HCT116 (cell line): Measurements from ENCODE around the gene GTF2H3. TPM values are rescaled to one million over a fixed set of nuclear protein-coding genes. Genes with fewer than 3 reads are reported as not detected.

Experiments
- ATAC-seq: fragments of 200-7000 bp; cut with Tn5 transposase; 2 replicates; pipeline ENCODE4 v1.9.1; 2020; ENCODE audit warnings: mild to moderate bottlenecking, moderate library complexity
- BruUV-seq: library from RNA; stranded (reverse); fragments of 400-500 nt; replicated peaks from 2 replicates; lab custom pipeline; 2021; lab: Mats Ljungman, UMichigan
- CTCF ChIA-PET: fragments of 300-600 bp; sonication (Branson Sonifier 250); formaldehyde crosslinking; loops from one replicate; lab custom pipeline; 2021; ENCODE audit warnings: antibody characterized with exemption; lab: Charles Lee
- POLR2A ChIA-PET: fragments of 300-600, 350-600 bp; sonication (Branson Sonifier 250); formaldehyde crosslinking; loops from one replicate; lab custom pipeline; 2021; ENCODE audit warnings: antibody characterized with exemption; lab: Charles Lee
- RAD21 ChIA-PET, 2 experiments: fragments of 300-600 bp; sonication (Branson Sonifier 250); formaldehyde crosslinking; loops; one replicate each; lab custom pipeline; 2023; ENCODE audit warnings: low total read pairs in 2 of 2; ENCODE audit not compliant: uncharacterized antibody in 2 of 2, unreplicated experiment in 2 of 2, low non-redundant PET in 1 of 2; lab: Charles Lee
- DNase-seq: peaks from one replicate; pipeline ENCODE4 v3.0.0-alpha.2; 2010; ENCODE audit warnings: low read depth, low spot score
- H2AFZ ChIP-seq: fragments of 200-600 bp; shearing (Covaris generic), sonication (generic); 2 replicates; pipeline ENCODE4 v1.6.1; 2017; ENCODE audit warnings: low read depth, mixed run types, mixed read lengths, antibody characterized with exemption, low read length; ENCODE audit not compliant: poor library complexity, severe bottlenecking
- H3K27ac ChIP-seq: 2 replicates; pipeline ENCODE4 v1.5.1; 2012; ENCODE audit warnings: low read depth, low read length
- H3K27me3 ChIP-seq: fragments of 200-600 bp; sonication (generic); 2 replicates; pipeline ENCODE4 v1.6.1; 2016; ENCODE audit warnings: mixed run types, low read length, mixed read lengths; ENCODE audit not compliant: insufficient read depth
- H3K36me3 ChIP-seq, 2 experiments: fragments of 200-500 bp in 1 of 2; fragments of 200-600 bp in 1 of 2; sonication (Bioruptor generic) in 1 of 2; sonication (generic) in 1 of 2; 2 replicates each; pipeline versions ENCODE4 v1.5.1 to v1.6.1; 2014 to 2016; ENCODE audit warnings: low read length in 2 of 2, inconsistent platforms in 1 of 2, mixed read lengths in 1 of 2, mixed run types in 1 of 2; ENCODE audit not compliant: insufficient read depth in 2 of 2, control insufficient read depth in 1 of 2
- H3K4me1 ChIP-seq, 2 experiments: fragments of 200-600 bp in 1 of 2; sonication (generic) in 1 of 2; 2 replicates each; pipeline versions ENCODE4 v1.5.1 to v1.6.1; 2012 to 2017; ENCODE audit warnings: low read length in 2 of 2, inconsistent platforms in 1 of 2, mild to moderate bottlenecking in 1 of 2, mixed read lengths in 1 of 2, mixed run types in 1 of 2, moderate library complexity in 1 of 2; ENCODE audit not compliant: insufficient read depth in 2 of 2, control insufficient read depth in 1 of 2
- H3K4me2 ChIP-seq: fragments of 200-600 bp; sonication (generic); 2 replicates; pipeline ENCODE4 v1.6.1; 2017; ENCODE audit warnings: mixed run types, low read length, mixed read lengths
- H3K4me3 ChIP-seq, 2 experiments: fragments of 200-600 bp in 1 of 2; sonication (generic) in 1 of 2; replicated peaks in 1 of 2; 2 replicates each; pipeline ENCODE4 v1.5.1; 2011 to 2016; ENCODE audit warnings: low read length in 2 of 2, control low read depth in 1 of 2, low read depth in 1 of 2, mild to moderate bottlenecking in 1 of 2, mixed read lengths in 1 of 2, mixed run types in 1 of 2
- H3K79me2 ChIP-seq: fragments of 200-600 bp; sonication (generic); 2 replicates; pipeline ENCODE4 v1.6.1; 2017; ENCODE audit warnings: mild to moderate bottlenecking, mixed run types, low read length, moderate library complexity, mixed read lengths; ENCODE audit not compliant: insufficient read depth
- H3K9ac ChIP-seq: fragments of 200-600 bp; sonication (generic); 2 replicates; pipeline ENCODE4 v1.6.1; 2016; ENCODE audit warnings: low read length, mixed read lengths
- H3K9me2 ChIP-seq: fragments of 200-600 bp; sonication (generic), shearing (Covaris generic); 2 replicates; pipeline ENCODE4 v1.6.1; 2017; ENCODE audit warnings: mixed run types, mild to moderate bottlenecking, moderate library complexity; ENCODE audit not compliant: insufficient read depth
- H3K9me3 ChIP-seq, 2 experiments: fragments of 200-500 bp in 1 of 2; fragments of 200-600 bp in 1 of 2; sonication (Bioruptor generic) in 1 of 2; sonication (generic) in 1 of 2; 2 replicates each; pipeline ENCODE4 v1.6.1; 2014 to 2017; ENCODE audit warnings: low read length in 2 of 2, mixed read lengths in 2 of 2, inconsistent platforms in 1 of 2, low read depth in 1 of 2, mild to moderate bottlenecking in 1 of 2, mixed run types in 1 of 2, moderate library complexity in 1 of 2; ENCODE audit not compliant: control insufficient read depth in 1 of 2, insufficient read depth in 1 of 2
- H4K20me1 ChIP-seq: fragments of 200-600 bp; sonication (generic), shearing (Covaris generic); 2 replicates; pipeline ENCODE4 v1.6.1; 2017; ENCODE audit warnings: mixed run types, mild to moderate bottlenecking, moderate library complexity; ENCODE audit not compliant: insufficient read depth
- CTCF ChIP-seq, 3 experiments: fragments of 200-600 bp in 1 of 3; sonication (generic) in 1 of 3; IDR thresholded peaks in 2 of 3; conservative IDR thresholded peaks in 1 of 3; 2 replicates each; pipeline ENCODE4 v1.5.1; 2012 to 2017; ENCODE audit warnings: low read depth in 2 of 3, low read length in 2 of 3, antibody characterized with exemption in 1 of 3, borderline replicate concordance in 1 of 3, control low read depth in 1 of 3, mild to moderate bottlenecking in 1 of 3, mixed read lengths in 1 of 3, mixed run types in 1 of 3, moderate library complexity in 1 of 3; ENCODE audit not compliant: insufficient read depth in 1 of 3
- ELF1 ChIP-seq: IDR thresholded peaks from 2 replicates; pipeline ENCODE4 v1.6.1; 2012; ENCODE audit warnings: low read depth, borderline replicate concordance
- EZH2 ChIP-seq: fragments of 200-600 bp; sonication (generic); IDR thresholded peaks from 2 replicates; pipeline ENCODE4 v1.6.1; 2017; ENCODE audit warnings: antibody characterized with exemption, mixed run types
- FOSL1 ChIP-seq: IDR thresholded peaks from 2 replicates; pipeline ENCODE4 v1.6.1; 2012; ENCODE audit warnings: low read depth
- RAD21 ChIP-seq: IDR thresholded peaks from 2 replicates; pipeline ENCODE4 v1.6.1; 2012; ENCODE audit warnings: low read depth, mild to moderate bottlenecking
- SRF ChIP-seq: IDR thresholded peaks from 2 replicates; pipeline ENCODE4 v1.6.1; 2012; ENCODE audit warnings: low read depth
- ZFX ChIP-seq: fragments of 450-650 bp; IDR thresholded peaks from 2 replicates; pipeline ENCODE4 v1.6.1; 2017
- intact Hi-C: fragments of 100-400 bp; cut with micrococcal nuclease; formaldehyde crosslinking; loops from 2 replicates; pipeline ENCODE4 v1.10.0; 2022
- total RNA-seq: library from RNA; stranded (reverse); gene quantifications from one replicate; pipeline ENCODE4 v1.2.1, GENCODE V29; 2021; ENCODE audit not compliant: unreplicated experiment

Gene GTF2H3
- total RNA-seq, 1 experiment from 2014 or later: 94.0 TPM

DNA sequence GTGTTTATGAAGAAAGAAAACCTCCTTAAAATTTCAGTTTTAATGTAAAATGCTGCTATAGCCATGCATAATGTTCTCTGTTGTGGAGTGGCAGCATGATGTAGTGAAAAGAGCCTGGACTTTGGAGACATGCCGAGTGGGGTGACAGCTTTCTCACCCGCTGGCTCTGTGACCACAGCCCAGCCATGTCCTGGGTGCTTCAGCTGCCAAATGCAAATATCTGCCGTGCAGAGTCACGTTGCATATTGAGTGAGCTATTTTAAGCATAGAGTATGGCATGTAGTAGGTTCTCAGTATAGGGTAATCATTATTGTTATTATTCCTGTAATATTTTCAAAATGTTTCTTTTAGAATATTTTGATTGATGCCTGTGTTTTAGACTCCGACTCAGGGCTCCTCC, 21.8 kb downstream of the GTF2H3 start:
- Histone ChIP-seq H3K79me2 (peaks cover 5% of the 10 kb centered on the region), H4K20me1 (no peaks in the 10 kb centered on the region), H3K27ac (no peak overlapping the region), H3K9me2 (no peaks in the 10 kb centered on the region), H2AFZ (no peak overlapping the region), H3K4me2 (no peak overlapping the region), H3K4me3 (no peak overlapping the region), H3K9me3 (no peaks in the 10 kb centered on the region), H3K4me1 (no peaks in the 10 kb centered on the region), H3K27me3 (no peaks in the 10 kb centered on the region), H3K36me3 (peaks cover 37 to 49% of the 10 kb centered on the region in 2 experiments; a peak in 3 of 4 replicates), H3K9ac (no peak overlapping the region)
- BruUV-seq: no TSS peak
- ATAC-seq (no peak), DNase-seq (no peak)
- RAD21 ChIA-PET: no interaction called here
- TF ChIP-seq SRF: no peak
- TF ChIP-seq FOSL1: no peak
- TF ChIP-seq ELF1: no peak
- no peak for TF ChIP-seq RAD21
- intact Hi-C loops: no loop called here
- CTCF ChIA-PET: no interaction called here
- POLR2A ChIA-PET: interaction anchor here (0.6 kb wide), 1 partner anchor 10 kb away, joined by 3 read pairs; no protein-coding TSS in a partner anchor

GRCh38 chr12:123656392-123656791, 22.8 kb downstream of the GTF2H3 start:
- Histone ChIP-seq H2AFZ (no peak overlapping the region), H3K4me1 (no peaks in the 10 kb centered on the region), H3K27me3 (no peaks in the 10 kb centered on the region), H3K27ac (no peak overlapping the region), H3K9me2 (no peaks in the 10 kb centered on the region), H3K4me3 (no peak overlapping the region), H3K4me2 (no peak overlapping the region), H3K9ac (no peak overlapping the region), H3K79me2 (peaks cover 5% of the 10 kb centered on the region), H3K36me3 (peaks cover 41 to 47% of the 10 kb centered on the region in 2 experiments; a peak in 3 of 4 replicates), H4K20me1 (no peaks in the 10 kb centered on the region), H3K9me3 (no peaks in the 10 kb centered on the region)
- DNase-seq (no peak), ATAC-seq (no peak)
- POLR2A ChIA-PET: no interaction called here
- no TSS peak for BruUV-seq
- intact Hi-C loops: no loop called here
- no peak for TF ChIP-seq EZH2
- no peak for TF ChIP-seq ZFX
- TF ChIP-seq CTCF (IDR thresholded peaks at IDR 0.05 in 2 of 3, conservative IDR thresholded peaks at IDR 0.05 in 1 of 3; ENCODE audit: borderline replicate concordance in 1 of 3, insufficient read depth in 1 of 3, low read depth in 2 of 3, low read length in 2 of 3): no peak
- CTCF ChIA-PET: no interaction called here
- RAD21 ChIA-PET: no interaction called here
